Right ventricle myocardium inferior (tissue), 1 donor: ENCODE measurements around the gene PLPP1. TPM values are rescaled to one million over a fixed set of nuclear protein-coding genes. Genes with fewer than 3 reads are reported as not detected.

ENCODE experiments used
- ATAC-seq: fragments of 200-7000 bp; cut with Tn5 transposase; one replicate; pipeline ENCODE4 v1.9.1; 2020; ENCODE audit warnings: mild to moderate bottlenecking, moderate library complexity
- DNase-seq: peaks from one replicate; pipeline ENCODE4 v3.0.0; 2021; ENCODE audit errors: missing footprints
- intact Hi-C: fragments of 100-400 bp; cut with DNase I; formaldehyde crosslinking; loops from one replicate; pipeline ENCODE4 v1.11.0; 2022
- total RNA-seq: library from RNA; stranded (reverse); fragmentation: NEBNext Ultra II Directional; extraction: Animal tissue kit (Norgen Biotek cat#: 25700); gene quantifications from one replicate; pipeline ENCODE4 v1.2.1, GENCODE V29; 2021
- donor health status: DM: no; HTN: yes; CAD: no; lungs with severe emphysema.

The PLPP1 gene
- total RNA-seq, 1 donor from 2014 or later, result 74.1 TPM

- DNase-seq, result no peak
- intact Hi-C loops, result no loop called here
- no peak for ATAC-seq
Observed at GRCh38 chr5:55467862-55468551, 66.8 kb downstream of the PLPP1 start.

- intact Hi-C loops, result no loop called here
- no peak for ATAC-seq
- no peak for DNase-seq
Observed at GRCh38 chr5:55463613-55464012, 71.2 kb downstream of the PLPP1 start.

GRCh38 chr5:55459572-55459971 lies 75.2 kb downstream of the PLPP1 start:
- DNase-seq, result no peak
- intact Hi-C loops, result no loop called here
- ATAC-seq, result no peak

- no peak for DNase-seq
- no peak for ATAC-seq
- intact Hi-C loops, result no loop called here
Observed at GRCh38 chr5:55456216-55456895, 78.4 kb downstream of the PLPP1 start.

- ATAC-seq (no peak), DNase-seq (no peak)
- intact Hi-C loops, result no loop called here
Observed at GRCh38 chr5:55454282-55454681, 80.5 kb downstream of the PLPP1 start.

GRCh38 chr5:55453211-55453610 lies 81.6 kb downstream of the PLPP1 start:
- ATAC-seq, result no peak
- intact Hi-C loops, result no loop called here
- DNase-seq, result no peak

- intact Hi-C loops, result no loop called here
- DNase-seq (no peak), ATAC-seq (no peak)
Observed at GRCh38 chr5:55451976-55452375, 82.8 kb downstream of the PLPP1 start.

GRCh38 chr5:55450050-55450765 lies 84.6 kb downstream of the PLPP1 start:
- intact Hi-C loops, result no loop called here
- ATAC-seq, result no peak
- DNase-seq, result no peak

- intact Hi-C loops, result no loop called here
- DNase-seq (no peak), ATAC-seq (peak; percentile 52)
Observed at GRCh38 chr5:55446640-55447351, 88.0 kb downstream of the PLPP1 start.

- intact Hi-C loops, result no loop called here
- DNase-seq (no peak), ATAC-seq (no peak)
Observed at GRCh38 chr5:55445791-55446190, 89.0 kb downstream of the PLPP1 start.

GRCh38 chr5:55441954-55442353 lies 92.8 kb downstream of the PLPP1 start:
- intact Hi-C loops, result no loop called here
- no peak for ATAC-seq
- DNase-seq, result no peak

GRCh38 chr5:55441107-55441771 lies 93.5 kb downstream of the PLPP1 start:
- intact Hi-C loops, result no loop called here
- no peak for ATAC-seq
- DNase-seq, result no peak

- no peak for ATAC-seq
- no peak for DNase-seq
- intact Hi-C loops, result no loop called here
Observed at GRCh38 chr5:55440188-55440646, 94.5 kb downstream of the PLPP1 start.

GRCh38 chr5:55438998-55439397 lies 95.8 kb downstream of the PLPP1 start:
- intact Hi-C loops, result loop anchor here (5.0 kb wide), 2 partner anchors 93 to 163 kb away; partner anchors contain the start of gene PLPP1
- ATAC-seq, result peak; percentile 16
- DNase-seq, result no peak

- ATAC-seq, result peak; percentile 28
- intact Hi-C loops, result loop anchor here (5.0 kb wide), 2 partner anchors 94 to 164 kb away; partner anchors contain the start of gene PLPP1
- DNase-seq, result no peak
Observed at GRCh38 chr5:55437859-55438206, 96.9 kb downstream of the PLPP1 start.

GRCh38 chr5:55437452-55437851 lies 97.3 kb downstream of the PLPP1 start:
- intact Hi-C loops, result loop anchor here (5.0 kb wide), 2 partner anchors 95 to 165 kb away; partner anchors contain the start of gene PLPP1
- ATAC-seq (no peak), DNase-seq (no peak)

GRCh38 chr5:55432549-55432948 lies 102.2 kb downstream of the PLPP1 start:
- intact Hi-C loops, result no loop called here
- DNase-seq, result no peak
- ATAC-seq, result no peak

- no peak for ATAC-seq
- no peak for DNase-seq
- intact Hi-C loops, result no loop called here
Observed at GRCh38 chr5:55429613-55430253, 105.0 kb downstream of the PLPP1 start.
